Esophagus squamous epithelium (tissue), 4 donors: ENCODE results near the gene MAPRE3.

Source experiments
- POLR2A ChIP-seq, 4 donors: fragments of 450-650 bp; IDR thresholded peaks; one replicate each; pipeline ENCODE4 v1.6.1; 2017; ENCODE audit warnings: antibody characterized with exemption in 4 of 4, mild to moderate bottlenecking in 4 of 4, moderate library complexity in 3 of 4
- TF ChIP-seq, protein P1 (sequence below), 6 experiments: fragments of 450-650 bp in 4 of 6; fragments of 200-600 bp in 2 of 6; sonication (generic) in 2 of 6; IDR thresholded peaks; one replicate each; pipeline ENCODE4 v1.5.1; 2016 to 2019; ENCODE audit warnings: antibody characterized with exemption in 6 of 6, mild to moderate bottlenecking in 4 of 6, moderate library complexity in 4 of 6

- TF ChIP-seq, protein P1, sequence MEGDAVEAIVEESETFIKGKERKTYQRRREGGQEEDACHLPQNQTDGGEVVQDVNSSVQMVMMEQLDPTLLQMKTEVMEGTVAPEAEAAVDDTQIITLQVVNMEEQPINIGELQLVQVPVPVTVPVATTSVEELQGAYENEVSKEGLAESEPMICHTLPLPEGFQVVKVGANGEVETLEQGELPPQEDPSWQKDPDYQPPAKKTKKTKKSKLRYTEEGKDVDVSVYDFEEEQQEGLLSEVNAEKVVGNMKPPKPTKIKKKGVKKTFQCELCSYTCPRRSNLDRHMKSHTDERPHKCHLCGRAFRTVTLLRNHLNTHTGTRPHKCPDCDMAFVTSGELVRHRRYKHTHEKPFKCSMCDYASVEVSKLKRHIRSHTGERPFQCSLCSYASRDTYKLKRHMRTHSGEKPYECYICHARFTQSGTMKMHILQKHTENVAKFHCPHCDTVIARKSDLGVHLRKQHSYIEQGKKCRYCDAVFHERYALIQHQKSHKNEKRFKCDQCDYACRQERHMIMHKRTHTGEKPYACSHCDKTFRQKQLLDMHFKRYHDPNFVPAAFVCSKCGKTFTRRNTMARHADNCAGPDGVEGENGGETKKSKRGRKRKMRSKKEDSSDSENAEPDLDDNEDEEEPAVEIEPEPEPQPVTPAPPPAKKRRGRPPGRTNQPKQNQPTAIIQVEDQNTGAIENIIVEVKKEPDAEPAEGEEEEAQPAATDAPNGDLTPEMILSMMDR (IDR thresholded peaks at IDR 0.05): no peak
- no peak for TF ChIP-seq POLR2A (IDR thresholded peaks at IDR 0.05)
Measured at GRCh38 chr2:26970928-26971627, 641 bp downstream of the MAPRE3 start.
